ENCODE data around the gene MAPRE3. TPM values are rescaled to one million over a fixed set of nuclear protein-coding genes. Genes with fewer than 3 reads are reported as not detected.

The MAPRE3 gene
- total and polyA plus RNA-seq, 9 of the 15 experiments (the other 6 are each of a cell fraction or from before 2014, with no cell fraction given): 0.70 to 43.2 (median 12.6) TPM

DNA sequence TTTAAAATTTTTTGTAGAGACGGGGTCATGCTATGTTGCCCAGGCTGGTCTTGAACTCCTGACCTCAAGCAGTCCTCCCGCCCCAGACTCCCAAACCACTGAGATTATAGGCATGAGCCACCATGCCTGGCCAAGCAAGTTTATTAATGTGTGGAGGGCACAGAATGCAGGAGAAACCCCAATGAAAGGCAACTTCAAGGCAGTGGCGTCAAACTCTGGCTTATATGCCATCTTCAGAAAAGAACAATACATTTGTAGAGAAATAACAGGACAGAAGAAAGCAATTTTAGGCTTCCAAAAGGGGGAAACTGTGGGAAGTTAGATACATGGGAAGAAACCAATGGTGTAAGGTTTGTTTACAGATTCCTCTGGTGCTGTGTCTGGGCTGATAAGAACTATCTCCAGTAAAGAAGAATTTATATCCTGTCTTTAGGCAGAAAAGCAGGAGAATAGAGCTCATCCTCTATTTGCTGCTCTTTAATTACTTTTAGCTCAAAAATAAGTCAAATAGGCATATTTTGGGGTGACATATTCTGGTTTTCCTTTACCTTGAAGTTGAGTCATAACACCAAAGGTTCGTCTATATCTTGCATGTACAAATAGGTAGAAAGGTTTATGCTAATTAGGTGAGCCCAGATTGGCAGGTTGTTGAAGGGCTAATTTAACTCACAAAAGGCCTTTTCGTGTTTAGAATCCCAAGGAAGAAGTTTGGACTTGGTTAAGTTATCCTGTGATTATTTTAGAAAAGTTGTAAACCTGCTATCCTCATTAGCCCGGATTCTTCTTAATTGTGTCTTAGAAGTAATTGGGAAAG is 36.4 kb downstream of the MAPRE3 start (continued):
- TF ChIP-seq, protein P1, sequence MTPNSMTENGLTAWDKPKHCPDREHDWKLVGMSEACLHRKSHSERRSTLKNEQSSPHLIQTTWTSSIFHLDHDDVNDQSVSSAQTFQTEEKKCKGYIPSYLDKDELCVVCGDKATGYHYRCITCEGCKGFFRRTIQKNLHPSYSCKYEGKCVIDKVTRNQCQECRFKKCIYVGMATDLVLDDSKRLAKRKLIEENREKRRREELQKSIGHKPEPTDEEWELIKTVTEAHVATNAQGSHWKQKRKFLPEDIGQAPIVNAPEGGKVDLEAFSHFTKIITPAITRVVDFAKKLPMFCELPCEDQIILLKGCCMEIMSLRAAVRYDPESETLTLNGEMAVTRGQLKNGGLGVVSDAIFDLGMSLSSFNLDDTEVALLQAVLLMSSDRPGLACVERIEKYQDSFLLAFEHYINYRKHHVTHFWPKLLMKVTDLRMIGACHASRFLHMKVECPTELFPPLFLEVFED (CRISPR knock-in tag; conservative IDR thresholded peaks at IDR 0.05): 0 out of 2 replicates have a peak, but pooled peaks have one; percentile 9
- no peak; a peak in 1 of 4 replicates for TF ChIP-seq TRIM24 (IDR thresholded peaks at IDR 0.05)
- TF ChIP-seq GTF2A2 (tag; IDR thresholded peaks at IDR 0.05): no peak
- no peak for TF ChIP-seq MLLT1 (IDR thresholded peaks at IDR 0.05)
- no peak for TF ChIP-seq ETV5 (CRISPR knock-in tag; IDR thresholded peaks at IDR 0.05; ENCODE audit: low read depth)
- no peak for TF ChIP-seq PHB (CRISPR knock-in tag; IDR thresholded peaks at IDR 0.05)
- no peak; the same call in 1 of the 2 replicates for TF ChIP-seq RNF2 (IDR thresholded peaks at IDR 0.05)
- no peak for TF ChIP-seq ESRRB (CRISPR knock-in tag; IDR thresholded peaks at IDR 0.05; ENCODE audit: borderline replicate concordance)
- TF ChIP-seq BRD9 (IDR thresholded peaks at IDR 0.05; ENCODE audit: low read depth, partially characterized antibody): no peak
- peak; percentile 49; the same call in 1 of the 2 replicates for TF ChIP-seq FOSL1 (tag; conservative IDR thresholded peaks at IDR 0.05)
- TF ChIP-seq, protein P2, sequence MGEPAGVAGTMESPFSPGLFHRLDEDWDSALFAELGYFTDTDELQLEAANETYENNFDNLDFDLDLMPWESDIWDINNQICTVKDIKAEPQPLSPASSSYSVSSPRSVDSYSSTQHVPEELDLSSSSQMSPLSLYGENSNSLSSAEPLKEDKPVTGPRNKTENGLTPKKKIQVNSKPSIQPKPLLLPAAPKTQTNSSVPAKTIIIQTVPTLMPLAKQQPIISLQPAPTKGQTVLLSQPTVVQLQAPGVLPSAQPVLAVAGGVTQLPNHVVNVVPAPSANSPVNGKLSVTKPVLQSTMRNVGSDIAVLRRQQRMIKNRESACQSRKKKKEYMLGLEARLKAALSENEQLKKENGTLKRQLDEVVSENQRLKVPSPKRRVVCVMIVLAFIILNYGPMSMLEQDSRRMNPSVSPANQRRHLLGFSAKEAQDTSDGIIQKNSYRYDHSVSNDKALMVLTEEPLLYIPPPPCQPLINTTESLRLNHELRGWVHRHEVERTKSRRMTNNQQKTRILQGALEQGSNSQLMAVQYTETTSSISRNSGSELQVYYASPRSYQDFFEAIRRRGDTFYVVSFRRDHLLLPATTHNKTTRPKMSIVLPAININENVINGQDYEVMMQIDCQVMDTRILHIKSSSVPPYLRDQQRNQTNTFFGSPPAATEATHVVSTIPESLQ (CRISPR knock-in tag; IDR thresholded peaks at IDR 0.05): no peak
- no peak for TF ChIP-seq ZC3H11A (IDR thresholded peaks at IDR 0.05; ENCODE audit: low read depth, low read length)
- TF ChIP-seq RCOR1 (IDR thresholded peaks at IDR 0.05; ENCODE audit: borderline replicate concordance in 1 of 2, low read depth in 2 of 2, low read length in 2 of 2): peak in 1 of 2 experiments; percentile 25; a peak in 2 of 4 replicates
- no peak for TF ChIP-seq SIX5 (IDR thresholded peaks at IDR 0.05; ENCODE audit: borderline replicate concordance in 1 of 2, insufficient read depth in 1 of 2, low read depth in 1 of 2, low read length in 2 of 2)
- TF ChIP-seq POU5F1 (IDR thresholded peaks at IDR 0.05; ENCODE audit: borderline replicate concordance, low read depth, low read length, partially characterized antibody): no peak
- TF ChIP-seq TAF7 (tag; IDR thresholded peaks at IDR 0.05): no peak
- TF ChIP-seq RBM39 (optimal IDR thresholded peaks at IDR 0.05; ENCODE audit: low read depth, low read length): no peak
- TF ChIP-seq NR4A1 (CRISPR knock-in tag; IDR thresholded peaks at IDR 0.05): no peak
- peak; percentile 62; the same call in 1 of the 2 replicates for TF ChIP-seq NR4A1 (tag; IDR thresholded peaks at IDR 0.05)
- peak; percentile 88 for TF ChIP-seq SOX6 (IDR thresholded peaks at IDR 0.05)
- TF ChIP-seq MTA2 (IDR thresholded peaks at IDR 0.05; ENCODE audit: low read depth): peak; percentile 59; the same call in 1 of the 2 replicates
- no peak for TF ChIP-seq TRIM25 (IDR thresholded peaks at IDR 0.05; ENCODE audit: borderline replicate concordance)
- TF ChIP-seq PHF20 (IDR thresholded peaks at IDR 0.05; ENCODE audit: partially characterized antibody): no peak

Data from K562 (cell line).